ENCODE results near the gene MAP3K7CL.

The MAP3K7CL gene

DNA sequence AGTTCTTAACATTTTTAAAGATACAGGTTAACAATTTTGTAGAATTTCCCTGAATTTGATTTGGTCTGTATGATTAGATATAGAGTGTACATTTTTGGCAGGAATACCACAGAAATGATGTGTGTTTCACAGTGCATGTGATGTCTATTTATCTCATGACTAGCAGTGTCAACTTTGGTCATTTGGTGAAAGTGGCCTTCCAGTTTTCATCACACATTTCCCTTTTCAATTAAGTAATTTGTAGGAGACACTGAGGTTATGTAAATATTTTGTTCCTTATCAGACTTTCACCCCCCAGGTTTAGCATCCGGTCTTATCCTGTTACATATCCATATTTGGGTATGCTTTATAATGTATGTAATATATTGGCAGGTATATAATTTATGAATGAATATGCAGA is 41.8 kb downstream of the MAP3K7CL start:
- no peak for DNase-seq

DNA sequence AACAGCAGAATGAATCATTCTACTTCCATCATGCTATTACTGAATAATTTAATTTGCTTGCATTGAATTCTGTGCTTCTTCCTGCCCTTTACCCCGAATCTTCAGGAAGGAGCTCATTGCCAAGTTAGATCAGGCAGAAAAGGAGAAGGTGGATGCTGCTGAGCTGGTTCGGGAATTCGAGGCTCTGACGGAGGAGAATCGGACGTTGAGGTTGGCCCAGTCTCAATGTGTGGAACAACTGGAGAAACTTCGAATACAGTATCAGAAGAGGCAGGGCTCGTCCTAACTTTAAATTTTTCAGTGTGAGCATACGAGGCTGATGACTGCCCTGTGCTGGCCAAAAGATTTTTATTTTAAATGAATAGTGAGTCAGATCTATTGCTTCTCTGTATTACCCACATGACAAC is 44.2 kb downstream of the MAP3K7CL start:
- no peak for DNase-seq

DNA sequence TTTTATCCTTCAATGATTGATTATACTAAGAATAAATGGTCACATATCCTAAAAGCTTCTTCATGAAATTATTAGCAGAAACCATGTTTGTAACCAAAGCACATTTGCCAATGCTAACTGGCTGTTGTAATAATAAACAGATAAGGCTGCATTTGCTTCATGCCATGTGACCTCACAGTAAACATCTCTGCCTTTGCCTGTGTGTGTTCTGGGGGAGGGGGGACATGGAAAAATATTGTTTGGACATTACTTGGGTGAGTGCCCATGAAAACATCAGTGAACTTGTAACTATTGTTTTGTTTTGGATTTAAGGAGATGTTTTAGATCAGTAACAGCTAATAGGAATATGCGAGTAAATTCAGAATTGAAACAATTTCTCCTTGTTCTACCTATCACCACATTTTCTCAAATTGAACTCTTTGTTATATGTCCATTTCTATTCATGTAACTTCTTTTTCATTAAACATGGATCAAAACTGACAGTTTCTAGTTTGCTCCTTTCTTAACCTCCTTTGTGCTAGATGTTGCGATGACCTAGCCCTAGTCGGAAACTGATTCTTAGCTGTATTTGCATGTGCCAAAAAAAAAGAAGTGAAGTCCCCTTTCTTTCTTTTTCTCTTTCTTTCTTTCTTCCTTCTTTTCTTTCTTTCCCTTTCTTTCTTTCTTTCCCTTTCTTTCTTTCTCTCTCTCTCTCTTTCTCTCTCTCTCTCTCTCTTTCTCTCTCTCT is 45.1 kb downstream of the MAP3K7CL start:
- DNase-seq, result no peak

- DNase-seq, result no peak
Observed at GRCh38 chr21:29176471-29177120, 46.2 kb downstream of the MAP3K7CL start.

GRCh38 chr21:29177800-29178199 is 47.4 kb downstream of the MAP3K7CL start:
- no peak for DNase-seq

DNA sequence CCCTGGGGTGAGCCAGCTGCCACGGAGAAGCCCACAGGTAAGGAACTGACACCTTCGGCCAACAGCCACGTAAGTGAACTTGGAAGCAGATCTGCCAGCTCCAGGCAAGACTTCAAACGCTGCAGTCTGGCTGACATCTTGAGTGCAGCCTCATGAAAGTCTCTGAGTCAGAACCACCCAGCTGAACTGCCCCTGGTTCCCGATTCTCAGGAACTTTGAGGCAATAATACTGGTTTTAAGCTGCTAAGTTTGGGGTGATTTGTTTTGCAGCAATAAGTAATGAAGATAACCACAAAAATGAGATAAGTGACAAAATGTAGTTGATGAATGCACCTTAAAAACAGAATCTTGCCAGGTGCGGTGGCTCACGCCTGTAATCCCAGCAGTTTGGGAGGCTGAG is 48.5 kb downstream of the MAP3K7CL start:
- DNase-seq, result no peak

GRCh38 chr21:29179503-29179902 is 49.1 kb downstream of the MAP3K7CL start:
- DNase-seq, result no peak

DNA sequence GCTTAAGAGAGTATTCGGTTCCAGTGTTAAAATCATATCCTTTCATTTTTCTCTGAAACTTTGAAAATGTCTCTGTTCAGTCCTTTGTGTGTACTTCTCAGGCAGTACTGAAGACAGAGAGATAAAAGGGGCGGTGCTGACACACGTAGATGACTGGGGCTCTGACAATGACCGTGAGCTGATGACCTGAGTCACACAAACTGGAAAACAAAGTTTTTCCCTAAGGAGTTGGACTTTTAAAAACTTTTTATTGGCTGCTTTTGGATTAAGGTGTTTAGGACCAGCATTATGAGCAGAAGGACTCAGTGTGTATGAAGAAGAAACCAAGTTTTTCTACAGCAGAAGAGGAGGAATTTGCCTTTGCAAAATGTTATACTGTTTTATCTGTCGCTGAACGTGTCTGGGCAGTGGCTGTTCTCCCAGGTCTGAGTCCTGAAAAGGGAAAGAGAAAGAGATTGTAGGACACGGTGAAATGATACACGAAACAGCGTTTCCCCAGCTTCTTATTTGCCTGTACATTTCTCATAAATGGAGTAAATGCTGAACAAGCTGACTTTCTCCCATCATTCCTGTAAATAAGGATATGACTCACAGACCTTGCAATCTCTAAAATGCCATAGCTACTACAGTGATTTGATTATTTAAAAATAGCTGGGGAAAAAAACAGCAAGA is 51.5 kb downstream of the MAP3K7CL start:
- DNase-seq, result no peak

- DNase-seq, result no peak
Observed at GRCh38 chr21:29182691-29183092, 52.2 kb downstream of the MAP3K7CL start.

DNA sequence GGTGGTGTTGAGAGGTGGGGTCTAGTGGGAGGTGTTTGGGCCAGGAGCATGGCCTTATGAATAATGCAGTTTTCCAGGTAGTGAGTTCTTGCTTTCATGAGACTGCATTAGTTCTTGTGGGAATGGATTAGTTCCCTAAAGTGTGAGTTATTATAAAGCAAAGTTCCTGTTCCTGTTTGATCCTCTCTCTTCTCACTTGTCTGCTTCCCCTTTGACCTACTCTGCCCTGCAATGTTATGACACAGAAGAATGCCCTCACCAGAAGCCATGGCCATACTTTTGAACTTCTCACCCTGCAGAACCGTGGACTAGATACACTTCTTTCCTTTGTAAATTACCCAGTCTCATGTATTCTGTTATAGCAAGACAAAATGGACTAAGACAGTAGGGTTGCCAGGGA is 53.6 kb downstream of the MAP3K7CL start:
- DNase-seq, result peak in 1 of 2 donors; percentile 51

DNA sequence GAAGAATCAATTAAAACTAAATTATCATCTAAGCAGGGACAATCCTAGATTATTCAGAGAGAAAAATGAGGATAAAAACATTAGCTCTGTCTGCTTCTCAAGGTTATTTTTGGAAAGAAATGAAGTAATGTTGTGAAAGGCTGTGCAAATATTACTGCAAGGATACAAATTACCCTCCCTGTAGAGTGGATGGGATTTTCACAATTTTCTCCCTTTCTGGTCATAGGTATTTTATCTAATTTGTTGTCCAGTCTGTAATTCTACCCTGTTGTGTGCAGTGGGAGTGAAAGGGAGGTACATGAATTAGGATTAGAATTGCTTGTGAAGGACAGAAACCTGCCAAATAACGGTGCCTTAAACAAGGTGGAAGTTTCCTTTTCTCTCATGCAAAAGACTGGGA is 54.7 kb downstream of the MAP3K7CL start:
- no peak for DNase-seq

DNA sequence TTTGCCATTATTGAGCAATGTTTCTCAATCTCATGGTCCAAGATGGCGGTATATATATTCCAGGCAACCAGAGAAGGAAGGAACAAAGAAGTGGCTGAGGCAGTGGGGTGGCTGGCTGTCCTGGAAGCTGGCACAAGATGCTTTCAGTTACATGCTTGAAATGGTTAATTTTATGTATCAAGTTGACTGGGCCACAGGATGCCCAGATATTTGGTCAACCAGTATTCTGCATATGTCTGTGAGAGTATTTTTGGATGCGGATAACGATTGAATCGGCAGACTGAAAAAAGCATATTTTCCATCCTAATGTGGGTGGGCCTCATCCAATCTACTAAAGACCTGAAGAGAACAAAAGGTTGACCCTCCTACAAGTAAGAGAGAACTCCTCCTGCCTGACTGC is 55.2 kb downstream of the MAP3K7CL start:
- no peak for DNase-seq

DNA sequence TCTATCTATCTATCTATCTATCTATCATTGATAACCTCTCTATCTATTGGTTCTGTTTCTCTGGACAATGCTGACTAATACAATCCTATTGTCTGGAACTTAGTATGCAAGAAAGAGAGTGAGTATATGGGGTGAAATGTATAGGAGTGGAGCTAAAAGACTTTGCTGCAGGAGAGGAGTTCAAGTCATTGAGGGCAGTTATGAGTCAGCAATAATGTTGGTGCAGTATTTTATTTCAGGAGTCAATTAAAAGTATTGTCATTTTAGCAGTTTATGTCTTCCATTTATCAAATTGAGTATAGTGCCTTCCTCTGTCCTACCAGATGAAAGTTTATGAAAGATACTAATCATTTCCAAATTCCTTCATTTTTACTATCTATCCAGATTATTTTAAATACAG is 55.8 kb downstream of the MAP3K7CL start:
- DNase-seq, result no peak

DNA sequence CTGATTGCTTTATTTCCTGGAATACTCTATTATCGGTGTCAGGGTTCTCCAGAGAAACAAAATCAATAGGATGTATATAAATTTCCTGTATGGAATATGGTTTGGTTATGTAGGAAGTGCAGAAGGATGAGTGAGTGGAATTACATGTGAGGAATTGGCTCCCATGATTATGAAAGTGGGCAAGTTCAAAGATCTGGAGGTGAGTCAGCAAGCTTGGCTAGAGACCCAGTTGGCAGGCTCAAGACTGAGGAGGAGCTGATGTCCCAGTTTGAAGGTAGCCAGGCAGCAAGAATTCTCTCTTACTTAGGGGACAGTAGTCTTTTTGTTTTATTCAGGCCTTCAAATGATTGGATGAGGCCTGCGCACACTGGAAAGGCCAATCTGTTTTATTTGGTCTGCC is 57.5 kb downstream of the MAP3K7CL start:
- no peak for DNase-seq

- DNase-seq, result no peak
Observed at GRCh38 chr21:29189353-29189752, 58.9 kb downstream of the MAP3K7CL start.

DNA sequence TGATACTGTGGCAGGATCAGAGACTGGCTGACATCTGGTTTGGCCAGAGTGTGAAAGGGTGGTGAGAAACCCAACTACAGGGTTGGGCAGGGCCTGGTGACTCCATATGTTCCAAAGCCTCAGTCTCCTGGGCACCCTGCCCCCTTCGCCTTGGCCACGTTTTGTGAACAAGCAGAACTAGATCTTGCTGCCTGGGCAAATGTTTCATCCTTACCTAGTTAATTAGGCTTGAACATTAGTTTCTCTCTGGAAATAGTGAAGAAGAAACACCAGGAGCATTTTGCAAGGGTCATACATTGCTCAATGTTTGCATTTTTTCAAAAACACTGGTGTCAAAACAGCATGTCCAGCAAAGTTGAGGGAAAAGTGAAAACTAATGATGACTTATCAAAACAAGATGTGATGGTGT is 60.5 kb downstream of the MAP3K7CL start:
- peak in 1 of 2 donors; percentile 23 for DNase-seq

GRCh38 chr21:29193072-29193471 is 62.6 kb downstream of the MAP3K7CL start:
- DNase-seq, result no peak

- DNase-seq, result no peak
Observed at GRCh38 chr21:29193901-29194300, 63.5 kb downstream of the MAP3K7CL start.

DNA sequence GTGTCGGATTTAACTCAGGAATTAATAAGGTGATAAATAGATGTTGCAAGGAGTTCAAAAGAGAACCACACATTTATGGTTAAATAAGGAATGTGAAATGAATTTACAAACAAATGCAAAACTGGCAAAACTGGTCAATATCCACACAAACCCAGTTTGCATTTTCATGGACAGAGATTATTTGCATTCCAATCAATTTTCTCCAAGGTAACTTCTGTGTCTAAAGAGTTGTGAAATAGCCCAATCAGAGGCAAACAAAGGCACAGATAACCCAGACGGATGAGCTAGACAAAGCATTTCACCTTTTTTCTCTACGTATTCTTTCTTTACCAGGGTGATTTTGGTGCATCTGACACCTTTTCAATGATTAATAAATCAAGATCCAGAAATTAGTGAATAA is 63.9 kb downstream of the MAP3K7CL start:
- DNase-seq, result no peak

DNA sequence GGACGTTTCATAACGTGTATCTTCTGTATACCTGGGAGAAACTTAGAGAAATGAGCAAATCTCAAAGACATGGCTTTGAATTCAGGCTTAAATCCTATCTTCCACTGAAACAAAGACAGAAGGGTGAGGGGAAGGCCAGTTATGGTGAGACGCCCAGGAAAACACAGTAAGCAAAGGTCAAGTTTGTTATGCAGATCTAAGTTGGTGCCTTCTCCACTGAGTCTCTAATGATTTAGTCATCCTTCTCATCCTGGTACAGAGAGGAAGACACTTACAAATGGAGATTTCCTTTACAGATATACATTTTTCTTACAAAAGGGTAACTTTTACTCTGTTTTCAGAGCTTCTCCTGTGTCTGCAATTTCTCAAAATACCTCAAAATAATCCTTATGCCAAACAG is 64.4 kb downstream of the MAP3K7CL start:
- no peak for DNase-seq

DNA sequence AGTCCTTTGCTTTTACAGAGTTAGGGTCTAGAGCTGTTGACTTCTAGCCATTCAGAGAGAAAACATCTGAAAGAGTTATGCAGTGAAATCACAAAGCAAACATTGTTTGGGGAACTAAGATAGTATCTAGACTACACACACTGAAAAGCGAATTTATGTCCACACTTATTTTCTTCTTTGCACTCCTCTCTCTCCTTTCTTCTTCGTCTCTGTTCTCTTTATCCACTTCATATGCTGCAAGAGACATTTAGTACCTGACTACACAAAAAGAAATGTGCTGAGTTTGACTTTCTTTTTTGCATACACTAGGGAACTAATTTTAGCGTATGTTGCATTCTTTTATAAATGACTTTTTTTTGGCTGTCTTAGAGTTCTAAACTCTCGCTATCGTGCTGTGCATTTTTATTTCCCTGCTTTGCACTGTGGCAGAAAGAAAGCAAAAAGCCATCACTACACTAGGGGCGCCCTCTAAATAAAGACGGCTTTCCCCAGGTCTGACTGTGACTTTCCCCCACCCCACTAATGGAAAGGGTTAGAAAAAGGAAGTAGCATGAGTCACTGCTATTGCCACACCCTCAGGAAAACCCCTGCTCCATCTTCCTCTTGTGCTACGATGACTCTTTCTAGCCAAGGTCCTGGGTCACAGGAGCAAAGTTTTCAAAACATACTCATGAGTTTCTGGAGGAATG is 65.7 kb downstream of the MAP3K7CL start:
- DNase-seq, result peak; percentile 86 to 89

DNA sequence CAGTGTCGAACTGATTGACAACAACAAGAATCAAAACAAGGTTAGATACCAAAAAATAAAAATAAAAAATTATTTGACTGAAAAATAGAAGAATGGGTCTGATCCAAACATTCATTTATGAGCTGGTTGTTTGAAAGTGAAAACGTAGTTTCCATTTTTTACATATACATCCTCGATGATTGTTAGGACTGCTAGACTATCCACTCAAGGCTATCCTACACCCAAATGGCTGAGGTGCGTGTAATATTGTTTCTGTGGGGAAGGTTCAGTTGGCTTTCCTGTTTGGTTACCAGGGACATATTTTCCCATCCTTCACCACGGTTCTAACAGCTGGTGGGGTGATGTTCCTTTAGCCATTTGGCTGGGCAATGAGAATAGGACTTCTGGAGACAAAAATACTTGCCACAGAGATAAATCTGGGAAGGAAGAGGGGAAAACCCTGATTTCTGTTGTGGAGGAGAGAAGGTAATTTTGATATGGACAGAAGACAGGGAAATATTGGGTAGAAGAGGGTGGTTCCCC is 66.3 kb downstream of the MAP3K7CL start:
- DNase-seq, result no peak

DNA sequence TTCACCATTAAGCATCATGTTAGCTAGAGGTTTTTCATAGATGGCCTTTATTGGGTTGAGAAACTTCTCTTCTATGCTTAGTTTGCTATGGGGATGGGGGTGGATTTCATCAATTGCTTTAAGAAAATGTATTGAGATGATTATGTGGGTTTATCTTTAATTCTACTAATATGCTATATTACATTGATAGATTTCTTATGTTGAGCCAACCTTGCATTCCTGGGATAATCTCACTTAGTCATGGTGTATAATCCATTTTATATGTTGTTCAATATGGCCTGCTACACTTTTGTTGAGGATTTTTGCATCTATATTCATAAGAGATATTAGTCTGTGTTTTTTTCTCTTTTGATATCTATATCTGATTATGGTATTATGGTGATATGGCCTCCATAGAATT is 70.7 kb downstream of the MAP3K7CL start:
- DNase-seq, result no peak
